Type B pancreatic cell (in vitro differentiated cells): ENCODE results near the gene ARHGEF17. TPM values are rescaled to one million over a fixed set of nuclear protein-coding genes. Genes with fewer than 3 reads are reported as not detected.

Experiments used
- DNase-seq: peaks from one replicate; pipeline ENCODE4 v3.0.0; 2021; ENCODE audit warnings: mixed read lengths; ENCODE audit not compliant: unreplicated experiment; ENCODE audit errors: extremely low spot score
- H3K27ac Mint-ChIP-seq: 2 replicates; pipeline ENCODE4 v1.8.0; 2021; ENCODE audit warnings: mild to moderate bottlenecking, mixed read lengths
- H3K27me3 Mint-ChIP-seq: 2 replicates; pipeline ENCODE4 v1.8.0; 2021; ENCODE audit warnings: mixed read lengths
- H3K36me3 Mint-ChIP-seq: 2 replicates; pipeline ENCODE4 v1.8.0; 2021; ENCODE audit warnings: mixed read lengths
- H3K4me1 Mint-ChIP-seq: one replicate; pipeline ENCODE4 v1.8.0; 2021; ENCODE audit warnings: mixed read lengths; ENCODE audit not compliant: unreplicated experiment
- H3K4me3 Mint-ChIP-seq: 2 replicates; pipeline ENCODE4 v1.8.0; 2021; ENCODE audit warnings: mild to moderate bottlenecking, mixed read lengths
- H3K9me3 Mint-ChIP-seq: 2 replicates; pipeline ENCODE4 v1.8.0; 2021; ENCODE audit warnings: mixed read lengths
- long read RNA-seq: library from polyadenylated mRNA; unstranded; transcript quantifications from one replicate; pipeline ENCODE4 v2.0.0, GENCODE V29; 2020
- total RNA-seq: library from RNA; stranded (reverse); gene quantifications from 2 replicates; pipeline ENCODE4 v1.2.1, GENCODE V29; 2021; ENCODE audit warnings: low replicate concordance
- TF ChIP-seq, protein P1 (sequence below): fragments of 200-600 bp; sonication (generic); conservative IDR thresholded peaks from 2 replicates; pipeline ENCODE4 v1.5.0; 2021; ENCODE audit warnings: antibody characterized with exemption, mild to moderate bottlenecking

The ARHGEF17 gene, protein sequence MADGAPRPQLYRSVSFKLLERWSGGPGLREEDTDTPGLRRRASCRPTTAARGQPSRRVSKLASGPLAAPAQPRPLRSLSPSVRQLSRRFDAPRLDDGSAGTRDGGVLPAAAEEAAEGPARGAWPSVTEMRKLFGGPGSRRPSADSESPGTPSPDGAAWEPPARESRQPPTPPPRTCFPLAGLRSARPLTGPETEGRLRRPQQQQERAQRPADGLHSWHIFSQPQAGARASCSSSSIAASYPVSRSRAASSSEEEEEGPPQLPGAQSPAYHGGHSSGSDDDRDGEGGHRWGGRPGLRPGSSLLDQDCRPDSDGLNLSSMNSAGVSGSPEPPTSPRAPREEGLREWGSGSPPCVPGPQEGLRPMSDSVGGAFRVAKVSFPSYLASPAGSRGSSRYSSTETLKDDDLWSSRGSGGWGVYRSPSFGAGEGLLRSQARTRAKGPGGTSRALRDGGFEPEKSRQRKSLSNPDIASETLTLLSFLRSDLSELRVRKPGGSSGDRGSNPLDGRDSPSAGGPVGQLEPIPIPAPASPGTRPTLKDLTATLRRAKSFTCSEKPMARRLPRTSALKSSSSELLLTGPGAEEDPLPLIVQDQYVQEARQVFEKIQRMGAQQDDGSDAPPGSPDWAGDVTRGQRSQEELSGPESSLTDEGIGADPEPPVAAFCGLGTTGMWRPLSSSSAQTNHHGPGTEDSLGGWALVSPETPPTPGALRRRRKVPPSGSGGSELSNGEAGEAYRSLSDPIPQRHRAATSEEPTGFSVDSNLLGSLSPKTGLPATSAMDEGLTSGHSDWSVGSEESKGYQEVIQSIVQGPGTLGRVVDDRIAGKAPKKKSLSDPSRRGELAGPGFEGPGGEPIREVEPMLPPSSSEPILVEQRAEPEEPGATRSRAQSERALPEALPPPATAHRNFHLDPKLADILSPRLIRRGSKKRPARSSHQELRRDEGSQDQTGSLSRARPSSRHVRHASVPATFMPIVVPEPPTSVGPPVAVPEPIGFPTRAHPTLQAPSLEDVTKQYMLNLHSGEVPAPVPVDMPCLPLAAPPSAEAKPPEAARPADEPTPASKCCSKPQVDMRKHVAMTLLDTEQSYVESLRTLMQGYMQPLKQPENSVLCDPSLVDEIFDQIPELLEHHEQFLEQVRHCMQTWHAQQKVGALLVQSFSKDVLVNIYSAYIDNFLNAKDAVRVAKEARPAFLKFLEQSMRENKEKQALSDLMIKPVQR (N-terminal part only)
- 29.2 and 69.7 TPM in 2 replicates for total RNA-seq
- long read RNA-seq, partial matches to known transcripts = 7 of 8 reads
- long read RNA-seq, other reads (novel, unspliced or antisense) = 0 of 8 reads

DNA sequence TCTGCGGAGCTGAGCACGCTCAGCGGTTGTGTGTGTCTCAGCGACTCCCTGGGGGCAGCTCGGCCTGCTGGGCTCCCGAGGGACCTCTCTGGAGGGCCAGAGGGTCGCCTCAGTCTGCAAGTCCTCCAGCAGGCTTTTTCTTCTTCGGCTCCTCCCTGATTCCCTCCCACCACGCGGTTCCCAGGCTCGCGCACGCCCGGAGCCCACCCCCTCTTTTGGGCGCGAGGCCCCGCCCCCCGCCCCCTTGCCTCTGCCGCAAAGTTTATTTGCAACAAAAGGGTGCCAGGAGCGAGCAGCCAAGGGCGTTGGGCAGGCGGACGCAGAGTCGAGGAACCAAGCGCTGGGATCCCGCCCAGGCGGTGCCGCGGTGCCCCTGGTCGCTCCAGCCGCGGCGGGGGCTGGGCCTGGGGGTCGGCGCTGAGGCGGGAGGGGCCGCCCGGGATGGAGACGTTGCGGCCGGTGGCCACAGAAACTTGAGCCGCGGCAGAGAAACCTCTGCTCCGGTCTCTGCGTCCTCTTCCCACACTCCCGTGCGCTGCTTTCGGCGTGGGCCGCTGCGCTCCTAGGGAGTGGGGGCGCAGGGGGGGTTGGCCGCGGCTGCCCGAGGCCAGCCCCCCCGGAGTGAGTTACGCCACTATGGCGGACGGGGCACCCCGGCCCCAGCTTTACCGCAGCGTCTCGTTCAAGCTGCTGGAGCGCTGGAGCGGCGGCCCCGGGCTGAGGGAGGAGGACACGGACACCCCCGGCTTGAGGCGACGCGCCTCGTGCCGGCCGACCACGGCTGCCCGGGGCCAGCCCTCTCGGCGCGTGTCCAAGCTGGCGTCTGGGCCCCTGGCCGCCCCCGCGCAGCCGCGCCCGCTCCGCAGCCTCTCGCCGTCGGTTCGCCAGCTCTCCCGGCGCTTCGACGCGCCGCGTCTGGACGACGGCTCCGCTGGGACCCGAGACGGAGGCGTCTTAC lies at the start of gene ARHGEF17:
ARHGEF17 (plus strand) TSS at position 274 of the 958 bp plus-strand sequence; CDS start at position 637, 363 bp downstream.
- TF ChIP-seq, protein P1, sequence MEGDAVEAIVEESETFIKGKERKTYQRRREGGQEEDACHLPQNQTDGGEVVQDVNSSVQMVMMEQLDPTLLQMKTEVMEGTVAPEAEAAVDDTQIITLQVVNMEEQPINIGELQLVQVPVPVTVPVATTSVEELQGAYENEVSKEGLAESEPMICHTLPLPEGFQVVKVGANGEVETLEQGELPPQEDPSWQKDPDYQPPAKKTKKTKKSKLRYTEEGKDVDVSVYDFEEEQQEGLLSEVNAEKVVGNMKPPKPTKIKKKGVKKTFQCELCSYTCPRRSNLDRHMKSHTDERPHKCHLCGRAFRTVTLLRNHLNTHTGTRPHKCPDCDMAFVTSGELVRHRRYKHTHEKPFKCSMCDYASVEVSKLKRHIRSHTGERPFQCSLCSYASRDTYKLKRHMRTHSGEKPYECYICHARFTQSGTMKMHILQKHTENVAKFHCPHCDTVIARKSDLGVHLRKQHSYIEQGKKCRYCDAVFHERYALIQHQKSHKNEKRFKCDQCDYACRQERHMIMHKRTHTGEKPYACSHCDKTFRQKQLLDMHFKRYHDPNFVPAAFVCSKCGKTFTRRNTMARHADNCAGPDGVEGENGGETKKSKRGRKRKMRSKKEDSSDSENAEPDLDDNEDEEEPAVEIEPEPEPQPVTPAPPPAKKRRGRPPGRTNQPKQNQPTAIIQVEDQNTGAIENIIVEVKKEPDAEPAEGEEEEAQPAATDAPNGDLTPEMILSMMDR = no peak
- H3K4me3 Mint-ChIP-seq = peak within 1 kb of the TSS; percentile 91
- H3K4me1 Mint-ChIP-seq = peaks cover 29% of the 10 kb centered on the region
- no peaks in the 10 kb centered on the region for H3K36me3 Mint-ChIP-seq
- peak; percentile 84 for DNase-seq
- H3K27me3 Mint-ChIP-seq = no peaks in the 10 kb centered on the region
- H3K27ac Mint-ChIP-seq = peak within 1 kb of the TSS; percentile 97
- no peaks in the 10 kb centered on the region for H3K9me3 Mint-ChIP-seq

DNA sequence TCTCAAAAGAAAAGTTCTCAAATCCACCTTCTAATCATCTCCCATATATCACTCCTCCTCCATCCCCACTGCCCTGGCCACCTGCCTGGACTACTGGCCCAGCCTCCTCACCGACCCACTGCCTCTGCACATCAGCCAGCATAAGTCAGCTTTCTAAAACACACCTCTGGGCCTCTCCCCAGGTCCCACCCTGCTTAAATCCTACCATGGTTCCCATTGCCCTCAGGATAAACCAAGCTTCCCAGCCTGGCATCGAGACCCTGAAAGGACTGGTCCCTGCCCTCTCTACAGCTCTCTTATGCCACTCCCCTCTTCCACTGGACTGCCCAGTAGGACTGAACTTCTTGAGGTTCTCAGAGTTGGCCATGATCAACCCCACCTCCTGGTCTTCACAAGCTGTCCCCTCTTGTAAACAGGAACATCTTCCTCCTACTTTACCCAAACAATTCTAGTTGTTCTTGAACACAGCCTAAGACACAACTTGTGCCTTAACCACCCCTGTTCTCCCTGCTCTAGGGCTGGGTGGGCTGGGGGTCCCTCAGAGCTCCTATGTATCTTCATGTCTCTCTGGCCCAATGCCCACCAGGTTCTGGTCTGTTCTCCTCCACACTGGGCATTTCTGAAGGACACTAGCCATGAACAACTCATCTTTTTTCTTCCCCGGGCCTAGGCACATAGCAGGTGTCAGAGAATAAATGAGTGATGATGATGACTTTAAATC lies 48.5 kb upstream of the ARHGEF17 start:
- Mint-ChIP-seq H3K4me1 (peaks cover 7% of the 10 kb centered on the region), H3K27ac (peak overlapping the region; percentile 51), H3K4me3 (no peak overlapping the region), H3K27me3 (peaks cover 4% of the 10 kb centered on the region), H3K9me3 (no peaks in the 10 kb centered on the region), H3K36me3 (no peaks in the 10 kb centered on the region)
- TF ChIP-seq, protein P1 = no peak
- DNase-seq = peak; percentile 39

DNA sequence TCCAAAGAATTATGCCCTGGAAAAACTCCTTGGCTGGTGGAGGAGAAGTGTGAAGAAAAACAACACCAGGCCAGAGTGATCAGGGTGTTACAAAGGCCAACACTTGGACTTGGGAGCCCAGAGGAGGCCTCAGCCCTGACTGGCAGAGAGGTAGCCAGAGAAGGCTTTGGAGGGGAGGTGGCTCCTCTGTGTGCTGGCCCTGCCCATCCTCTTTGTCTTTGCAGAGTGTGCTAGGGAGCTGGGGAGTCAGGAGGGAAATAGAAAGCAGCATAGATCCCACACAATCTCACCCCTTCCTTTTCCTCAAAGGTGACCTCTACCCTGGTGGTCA lies 48.0 kb upstream of the ARHGEF17 start:
- Mint-ChIP-seq H3K4me1 (peaks cover 7% of the 10 kb centered on the region), H3K4me3 (no peak overlapping the region), H3K9me3 (no peaks in the 10 kb centered on the region), H3K27me3 (peaks cover 9% of the 10 kb centered on the region), H3K36me3 (no peaks in the 10 kb centered on the region), H3K27ac (no peak overlapping the region)
- DNase-seq = peak; percentile 36
- TF ChIP-seq, protein P1 = peak; percentile 15

DNA sequence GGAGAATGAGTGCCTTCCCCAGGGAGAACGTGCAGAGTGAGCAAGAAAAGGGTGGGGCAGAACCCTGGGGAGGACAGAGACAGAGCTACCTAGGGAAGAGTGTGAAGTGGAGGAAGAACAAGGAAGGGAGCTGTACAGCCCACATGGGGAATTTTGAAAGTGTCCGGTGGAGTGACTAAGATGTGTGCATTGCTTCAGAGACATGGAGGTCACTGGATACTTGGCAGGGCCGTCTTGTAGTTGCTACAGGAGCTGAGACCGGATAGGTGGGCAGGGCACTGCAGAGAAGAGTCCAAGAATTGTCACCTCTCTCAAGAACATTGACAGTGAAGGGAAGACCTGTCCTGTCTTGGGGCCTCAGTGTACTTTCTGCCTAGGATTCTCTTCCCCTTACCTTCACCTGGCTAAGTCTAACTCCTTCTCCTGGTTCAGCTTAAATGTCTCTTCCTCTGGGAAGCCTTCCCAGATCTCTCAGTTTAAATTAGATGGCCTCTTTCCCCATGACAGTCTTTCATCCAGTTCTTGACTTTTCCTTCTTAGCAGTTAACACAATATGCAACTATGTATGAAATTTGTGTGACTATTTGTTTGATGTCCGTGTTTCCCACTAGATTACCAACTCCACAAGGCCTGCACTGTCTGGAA lies 45.1 kb upstream of the ARHGEF17 start:
- no peak for DNase-seq
- peaks cover 15% of the 10 kb centered on the region for H3K27me3 Mint-ChIP-seq
- no peak overlapping the region for H3K4me3 Mint-ChIP-seq
- no peaks in the 10 kb centered on the region for H3K9me3 Mint-ChIP-seq
- no peaks in the 10 kb centered on the region for H3K36me3 Mint-ChIP-seq
- no peak overlapping the region for H3K27ac Mint-ChIP-seq
- peaks cover 4% of the 10 kb centered on the region for H3K4me1 Mint-ChIP-seq
- TF ChIP-seq, protein P1 = no peak
